Measurements from ENCODE around the gene STK40.

- TF ChIP-seq SMC3 (IDR thresholded peaks at IDR 0.05) (no peak), CTCF (IDR thresholded peaks at IDR 0.05) (no peak)
Measured at GRCh38 chr1:36383240-36383639, 2.5 kb downstream of the STK40 start.

Measured in A549 (cell line).